Heart right ventricle (tissue), 16 donors: ENCODE measurements around the gene YPEL3. TPM values are rescaled to one million over a fixed set of nuclear protein-coding genes. Genes with fewer than 3 reads are reported as not detected.
A peak's percentile ranks its signal among the peaks of the same experiment; 100 is the strongest.

Experiments used
- ATAC-seq, 8 donors: fragments of 200-7000 bp; cut with Tn5 transposase; one replicate each; pipeline ENCODE4 v1.9.1; 2020; ENCODE audit warnings: mild to moderate bottlenecking in 8 of 8, moderate library complexity in 8 of 8, moderate number of reproducible peaks in 1 of 8
- DNase-seq, 2 donors: peaks; one replicate each; pipeline ENCODE4 v3.0.0-alpha.2; 2020
- H3K27ac ChIP-seq, 10 donors: fragments of 200-600 bp; sonication (generic) in 2 of 10; one replicate each; pipeline versions ENCODE4 v1.5.0 to v1.8.0; 2020 to 2022; ENCODE audit warnings: mild to moderate bottlenecking in 3 of 10
- H3K27me3 ChIP-seq, 7 donors: fragments of 200-600 bp; one replicate each; pipeline ENCODE4 v1.8.0; 2021 to 2022; ENCODE audit warnings: mild to moderate bottlenecking in 2 of 7
- H3K36me3 ChIP-seq, 9 donors: fragments of 200-600 bp; sonication (generic) in 1 of 9; one replicate each; pipeline versions ENCODE4 v1.5.0 to v1.8.0; 2020 to 2022; ENCODE audit warnings: mild to moderate bottlenecking in 2 of 9
- H3K4me1 ChIP-seq, 9 donors: fragments of 200-600 bp; sonication (generic) in 1 of 9; one replicate each; pipeline versions ENCODE4 v1.5.0 to v1.8.0; 2020 to 2022; ENCODE audit warnings: mild to moderate bottlenecking in 4 of 9
- H3K4me3 ChIP-seq, 10 donors: fragments of 200-600 bp; sonication (generic) in 2 of 10; one replicate each; pipeline versions ENCODE4 v1.5.0 to v1.8.0; 2020 to 2022; ENCODE audit warnings: mild to moderate bottlenecking in 7 of 10, moderate library complexity in 2 of 10
- H3K9me3 ChIP-seq, 11 donors: fragments of 200-600 bp in 10 of 11; sonication (generic) in 2 of 11; one replicate each; pipeline versions ENCODE4 v1.5.0 to v1.8.0; 2013 to 2022; ENCODE audit warnings: mild to moderate bottlenecking in 2 of 11, control low read depth in 1 of 11, moderate library complexity in 1 of 11
- CTCF ChIP-seq, 9 donors: fragments of 200-600 bp; sonication (generic) in 2 of 9; IDR thresholded peaks; one replicate each; pipeline versions ENCODE4 v1.5.0 to v1.8.0; 2021 to 2022; ENCODE audit warnings: antibody characterized with exemption in 9 of 9, mild to moderate bottlenecking in 5 of 9, moderate library complexity in 1 of 9
- WGBS, 2 donors: extraction: QIAGEN DNeasy Blood & Tissue Kit; methylation state at CpG; one replicate each; pipeline ENCODE4 v1.1.7; 2013; ENCODE audit warnings: inconsistent platforms in 1 of 2; 5-methylcytosine and 5-hydroxymethylcytosine counted together
- intact Hi-C, 10 donors: fragments of 100-400 bp; cut with DNase I; formaldehyde crosslinking; loops; one replicate each; pipeline versions ENCODE4 v1.11.1 to v1.14.2; 2022
- polyA plus RNA-seq, 2 donors: library from polyadenylated mRNA; stranded (reverse); fragments of 200-250 nt; gene quantifications; one replicate each; pipeline ENCODE4 v1.2.3, GENCODE V29; 2013
- total RNA-seq, 10 donors: library from RNA; stranded (reverse); fragmentation: NEBNext Ultra II Directional in 3 of 10; extraction: Animal tissue kit (Norgen Biotek cat#: 25700) in 3 of 10; gene quantifications; one replicate each; pipeline versions ENCODE4 v1.2.1 to v1.2.4, GENCODE V29; 2021 to 2023
- donor health status: Arrhythmogenic right ventricular cardiomyopathy.
- donor health status: ischemic (EF 13 %, LVEDD 7.1; RV severe dilation, severe dysfunction).
- donor health status: healthy with polysubstance abuse.
- donor health status: DM: no; HTN: yes; CAD: no.
- donor health status: DM: no; HTN: no; CAD: no.
- donor health status: ischemic (EF 25% LVEDD 6.9; RV normal size, moderate dysfunction).
- donor health status: ischemic (EF 25% LVEDD 5.7; RV mildly dilated, moderate dysfunction).
- donor health status: healthy.
- donor health status: DM: yes; HTN: yes; CAD: no.
- donor health status: Ischemic cardiomyopathy.
- donor health status: ischemic (EF 35%, LVEDD 5.7; RV mildly dilated, moderate dysfunction).
- donor health status: nonischemic (EF 11% LVEDD 7.7; RV severe dilation, severe dysfunction).
- donor health status: DM: yes; HTN: yes; CAD: no.
- donor health status: PGD.
- donor health status: ischemic (EF 29% LVEDD 5.4; RV normal size, mild dysfunction).
- donor health status: nonischemic (EF 23%, LVEDD 6.1; RV moderate dilation, normal function).

The YPEL3 gene
- total and polyA plus RNA-seq, 12 donors, result 31.5 to 203 (median 46.6) TPM

- no peaks in the 10 kb centered on the region for H3K36me3 ChIP-seq
- peaks cover 0 to 30% (median 0%) of the 10 kb centered on the region in 9 donors for H3K4me1 ChIP-seq
- TF ChIP-seq CTCF (IDR thresholded peaks at IDR 0.05), result no peak
- H3K9me3 ChIP-seq, result no peaks in the 10 kb centered on the region
- H3K27me3 ChIP-seq, result no peaks in the 10 kb centered on the region
- DNase-seq (no peak), ATAC-seq (no peak)
- H3K4me3 ChIP-seq, result no peak overlapping the region
- intact Hi-C loops, result no loop called here
- 83 to 88% methylated on average over 8 of the region's 8 CpGs for WGBS, 2 donors
- H3K27ac ChIP-seq, result peak overlapping the region in 1 of 10 donors; percentile 21
Measured at GRCh38 chr16:30137897-30138296, 41.9 kb upstream of the YPEL3 start.

GRCh38 chr16:30136971-30137605 lies 41.1 kb upstream of the YPEL3 start:
- DNase-seq, result no peak
- Histone ChIP-seq H3K9me3 (no peaks in the 10 kb centered on the region), H3K4me1 (peaks cover 0 to 37% (median 0%) of the 10 kb centered on the region in 9 donors), H3K36me3 (no peaks in the 10 kb centered on the region), H3K27me3 (no peaks in the 10 kb centered on the region), H3K27ac (peak overlapping the region in 1 of 10 donors; percentile 70), H3K4me3 (no peak overlapping the region)
- intact Hi-C loops, result no loop called here
- no peak for TF ChIP-seq CTCF (IDR thresholded peaks at IDR 0.05)
- ATAC-seq, result peak in 5 of 8 donors; percentile 7 to 55 (median 38)
- 83 to 84% methylated on average over 11 of the region's 11 CpGs for WGBS, 2 donors

GRCh38 chr16:30132591-30132990 lies 36.6 kb upstream of the YPEL3 start:
- 61 to 88% methylated on average over 3 of the region's 3 CpGs for WGBS, 2 donors
- TF ChIP-seq CTCF (IDR thresholded peaks at IDR 0.05), result no peak
- intact Hi-C loops, result no loop called here
- Histone ChIP-seq H3K4me1 (peaks cover 0 to 18% (median 0%) of the 10 kb centered on the region in 9 donors), H3K27me3 (no peaks in the 10 kb centered on the region), H3K27ac (no peak overlapping the region), H3K9me3 (no peaks in the 10 kb centered on the region), H3K4me3 (no peak overlapping the region), H3K36me3 (no peaks in the 10 kb centered on the region)
- ATAC-seq (no peak), DNase-seq (no peak)

GRCh38 chr16:30131869-30132475 lies 36.0 kb upstream of the YPEL3 start:
- 46 to 56% methylated on average over 4 of the region's 4 CpGs for WGBS, 2 donors
- no peak for DNase-seq
- intact Hi-C loops, result no loop called here
- no peak for TF ChIP-seq CTCF (IDR thresholded peaks at IDR 0.05)
- Histone ChIP-seq H3K4me1 (peaks cover 0 to 15% (median 0%) of the 10 kb centered on the region in 9 donors), H3K27me3 (no peaks in the 10 kb centered on the region), H3K4me3 (no peak overlapping the region), H3K27ac (no peak overlapping the region), H3K36me3 (no peaks in the 10 kb centered on the region), H3K9me3 (no peaks in the 10 kb centered on the region)
- no peak for ATAC-seq
